OCI-M2 (cell line): ENCODE data around the gene PTPRM.

ENCODE experiments used
- DNase-seq: peaks from one replicate; lab custom pipeline; 2025; ENCODE audit not compliant: unreplicated experiment; lab: John Stamatoyannopoulos, UW

PTPRM gene

GRCh38 chr18:7980136-7980535 is 413.0 kb downstream of the PTPRM start:
- DNase-seq = no peak

GRCh38 chr18:7980656-7981055 is 413.5 kb downstream of the PTPRM start:
- no peak for DNase-seq

GRCh38 chr18:7982216-7982615 is 415.1 kb downstream of the PTPRM start:
- DNase-seq = no peak

GRCh38 chr18:7987284-7987976 is 420.3 kb downstream of the PTPRM start:
- no peak for DNase-seq

- DNase-seq = no peak
These were observed 423.6 kb downstream of the PTPRM start for GRCh38 chr18:7990670-7991069.

GRCh38 chr18:8001711-8002301 is 434.7 kb downstream of the PTPRM start:
- no peak for DNase-seq

GRCh38 chr18:8003878-8004675 is 437.0 kb downstream of the PTPRM start:
- DNase-seq = no peak

GRCh38 chr18:8004792-8005191 is 437.7 kb downstream of the PTPRM start:
- no peak for DNase-seq

GRCh38 chr18:8005870-8006569 is 438.9 kb downstream of the PTPRM start:
- no peak for DNase-seq

GRCh38 chr18:8006979-8007378 is 439.9 kb downstream of the PTPRM start:
- DNase-seq = no peak

- no peak for DNase-seq
These were observed 440.9 kb downstream of the PTPRM start for GRCh38 chr18:8008033-8008432.

- no peak for DNase-seq
These were observed 444.2 kb downstream of the PTPRM start for GRCh38 chr18:8011361-8011760.

- no peak for DNase-seq
These were observed 444.8 kb downstream of the PTPRM start for GRCh38 chr18:8011906-8012305.

- DNase-seq = no peak
These were observed 451.7 kb downstream of the PTPRM start for GRCh38 chr18:8018701-8019331.

- no peak for DNase-seq
These were observed 452.5 kb downstream of the PTPRM start for GRCh38 chr18:8019600-8019999.

- no peak for DNase-seq
These were observed 453.2 kb downstream of the PTPRM start for GRCh38 chr18:8020132-8020846.

GRCh38 chr18:8029061-8029460 is 461.9 kb downstream of the PTPRM start:
- DNase-seq = no peak

- DNase-seq = no peak
These were observed 462.6 kb downstream of the PTPRM start for GRCh38 chr18:8029731-8030130.

GRCh38 chr18:8030201-8030600 is 463.1 kb downstream of the PTPRM start:
- no peak for DNase-seq

- no peak for DNase-seq
These were observed 464.4 kb downstream of the PTPRM start for GRCh38 chr18:8031496-8031895.
